ENCODE data around the gene SORBS2.

DNA sequence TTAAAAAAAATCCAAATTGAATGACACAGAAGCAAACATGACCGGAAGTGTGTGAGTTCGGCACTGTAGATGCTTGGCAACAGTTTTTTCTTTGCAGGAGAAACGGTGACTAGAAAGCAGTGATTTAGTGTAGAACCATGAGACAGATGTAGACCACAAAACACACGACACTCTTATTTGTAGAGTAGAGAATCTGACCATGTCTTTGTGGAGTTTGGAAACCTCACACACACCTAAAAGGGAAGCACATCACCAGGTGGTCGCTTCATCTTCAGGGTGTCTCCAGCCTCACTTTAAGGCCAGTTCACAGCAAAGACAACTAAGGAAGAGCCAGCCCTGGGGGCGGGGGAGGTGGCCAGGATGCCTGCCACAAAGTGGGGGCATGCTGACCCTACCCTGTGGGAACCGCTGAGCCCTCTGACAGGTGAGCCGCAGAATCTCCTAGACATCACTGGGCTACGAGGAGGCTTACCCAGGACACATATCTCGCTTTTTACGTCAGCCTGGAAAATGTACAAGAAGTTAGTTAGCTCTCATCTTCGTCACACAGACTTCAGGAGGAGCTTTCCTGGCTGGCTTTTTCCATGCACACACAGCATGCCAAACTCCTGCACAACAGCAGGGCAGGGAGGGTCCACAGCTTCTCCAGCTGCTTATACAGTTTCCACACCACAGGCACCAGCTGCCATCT is 212.3 kb downstream of the SORBS2 start:
- TF ChIP-seq EZH2 (IDR thresholded peaks at IDR 0.05; ENCODE audit: borderline replicate concordance, insufficient read depth, low read length, poor library complexity, severe bottlenecking) (no peak), EP300 (conservative IDR thresholded peaks at IDR 0.05; ENCODE audit: poor library complexity, severe bottlenecking) (no peak), POLR2AphosphoS5 (IDR thresholded peaks at IDR 0.05) (no peak), RAD21 (conservative IDR thresholded peaks at IDR 0.05) (no peak), TAF1 (IDR thresholded peaks at IDR 0.05; ENCODE audit: low read depth) (no peak), SMC3 (conservative IDR thresholded peaks at IDR 0.05; ENCODE audit: poor library complexity) (no peak), MXI1 (conservative IDR thresholded peaks at IDR 0.05; ENCODE audit: poor library complexity, severe bottlenecking) (no peak)
- TF ChIP-seq, protein P1, sequence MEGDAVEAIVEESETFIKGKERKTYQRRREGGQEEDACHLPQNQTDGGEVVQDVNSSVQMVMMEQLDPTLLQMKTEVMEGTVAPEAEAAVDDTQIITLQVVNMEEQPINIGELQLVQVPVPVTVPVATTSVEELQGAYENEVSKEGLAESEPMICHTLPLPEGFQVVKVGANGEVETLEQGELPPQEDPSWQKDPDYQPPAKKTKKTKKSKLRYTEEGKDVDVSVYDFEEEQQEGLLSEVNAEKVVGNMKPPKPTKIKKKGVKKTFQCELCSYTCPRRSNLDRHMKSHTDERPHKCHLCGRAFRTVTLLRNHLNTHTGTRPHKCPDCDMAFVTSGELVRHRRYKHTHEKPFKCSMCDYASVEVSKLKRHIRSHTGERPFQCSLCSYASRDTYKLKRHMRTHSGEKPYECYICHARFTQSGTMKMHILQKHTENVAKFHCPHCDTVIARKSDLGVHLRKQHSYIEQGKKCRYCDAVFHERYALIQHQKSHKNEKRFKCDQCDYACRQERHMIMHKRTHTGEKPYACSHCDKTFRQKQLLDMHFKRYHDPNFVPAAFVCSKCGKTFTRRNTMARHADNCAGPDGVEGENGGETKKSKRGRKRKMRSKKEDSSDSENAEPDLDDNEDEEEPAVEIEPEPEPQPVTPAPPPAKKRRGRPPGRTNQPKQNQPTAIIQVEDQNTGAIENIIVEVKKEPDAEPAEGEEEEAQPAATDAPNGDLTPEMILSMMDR (IDR thresholded peaks at IDR 0.05; ENCODE audit: poor library complexity, severe bottlenecking): no peak
- TF ChIP-seq, protein P2, sequence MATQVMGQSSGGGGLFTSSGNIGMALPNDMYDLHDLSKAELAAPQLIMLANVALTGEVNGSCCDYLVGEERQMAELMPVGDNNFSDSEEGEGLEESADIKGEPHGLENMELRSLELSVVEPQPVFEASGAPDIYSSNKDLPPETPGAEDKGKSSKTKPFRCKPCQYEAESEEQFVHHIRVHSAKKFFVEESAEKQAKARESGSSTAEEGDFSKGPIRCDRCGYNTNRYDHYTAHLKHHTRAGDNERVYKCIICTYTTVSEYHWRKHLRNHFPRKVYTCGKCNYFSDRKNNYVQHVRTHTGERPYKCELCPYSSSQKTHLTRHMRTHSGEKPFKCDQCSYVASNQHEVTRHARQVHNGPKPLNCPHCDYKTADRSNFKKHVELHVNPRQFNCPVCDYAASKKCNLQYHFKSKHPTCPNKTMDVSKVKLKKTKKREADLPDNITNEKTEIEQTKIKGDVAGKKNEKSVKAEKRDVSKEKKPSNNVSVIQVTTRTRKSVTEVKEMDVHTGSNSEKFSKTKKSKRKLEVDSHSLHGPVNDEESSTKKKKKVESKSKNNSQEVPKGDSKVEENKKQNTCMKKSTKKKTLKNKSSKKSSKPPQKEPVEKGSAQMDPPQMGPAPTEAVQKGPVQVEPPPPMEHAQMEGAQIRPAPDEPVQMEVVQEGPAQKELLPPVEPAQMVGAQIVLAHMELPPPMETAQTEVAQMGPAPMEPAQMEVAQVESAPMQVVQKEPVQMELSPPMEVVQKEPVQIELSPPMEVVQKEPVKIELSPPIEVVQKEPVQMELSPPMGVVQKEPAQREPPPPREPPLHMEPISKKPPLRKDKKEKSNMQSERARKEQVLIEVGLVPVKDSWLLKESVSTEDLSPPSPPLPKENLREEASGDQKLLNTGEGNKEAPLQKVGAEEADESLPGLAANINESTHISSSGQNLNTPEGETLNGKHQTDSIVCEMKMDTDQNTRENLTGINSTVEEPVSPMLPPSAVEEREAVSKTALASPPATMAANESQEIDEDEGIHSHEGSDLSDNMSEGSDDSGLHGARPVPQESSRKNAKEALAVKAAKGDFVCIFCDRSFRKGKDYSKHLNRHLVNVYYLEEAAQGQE (IDR thresholded peaks at IDR 0.05; ENCODE audit: borderline replicate concordance): no peak
